ENCODE data around the gene CHRM5. TPM values are rescaled to one million over a fixed set of nuclear protein-coding genes. Genes with fewer than 3 reads are reported as not detected.

The CHRM5 gene
- total and polyA plus RNA-seq, 2 of the 8 experiments (the other 6 are each of a cell fraction or from before 2014, with no cell fraction given), result not detected

GRCh38 chr15:34027606-34028005 lies 59.3 kb downstream of the CHRM5 start:
- TF ChIP-seq SAP30 (IDR thresholded peaks at IDR 0.05; ENCODE audit: insufficient read depth, insufficient replicate concordance, low read length) (no peak), CBX8 (IDR thresholded peaks at IDR 0.05; ENCODE audit: borderline replicate concordance, low read depth, low read length) (no peak), CREB1 (IDR thresholded peaks at IDR 0.05) (no peak)
- Histone ChIP-seq H2AFZ (ENCODE audit: low read length) (no peak overlapping the region), H2BK12ac (ENCODE audit: low read depth, low read length) (no peak overlapping the region), H3K79me1 (ENCODE audit: low read depth, low read length) (no peaks in the 10 kb centered on the region), H3K79me2 (ENCODE audit: control insufficient read depth in 1 of 2, insufficient read depth in 2 of 2, low read length in 2 of 2) (peaks cover 0 to 10% of the 10 kb centered on the region in 2 experiments; a peak in 1 of 4 replicates), H2BK5ac (ENCODE audit: low read depth, low read length) (no peak overlapping the region), H3K36me3 (ENCODE audit: control insufficient read depth in 2 of 4, insufficient read depth in 4 of 4, low read length in 3 of 4) (no peaks in the 10 kb centered on the region), H3K23me2 (ENCODE audit: low read depth, low read length) (no peaks in the 10 kb centered on the region), H3K27ac (ENCODE audit: low read depth, low read length) (no peak overlapping the region), H2BK20ac (ENCODE audit: low read length) (no peak overlapping the region), H2BK15ac (ENCODE audit: low read length) (no peak overlapping the region), H2AK5ac (ENCODE audit: low read depth, low read length) (no peak overlapping the region), H4K20me1 (replicated peaks in 1 of 2; ENCODE audit: control insufficient read depth in 1 of 2, insufficient read depth in 2 of 2, low read length in 2 of 2) (no peaks in the 10 kb centered on the region), H3K23ac (ENCODE audit: insufficient read length) (no peak overlapping the region), H4K5ac (ENCODE audit: insufficient read length, low read depth, low read length) (no peak overlapping the region), H3K4me1 (replicated peaks in 1 of 4; ENCODE audit: control insufficient read depth in 3 of 4, insufficient read depth in 4 of 4, low read length in 3 of 4) (no peaks in the 10 kb centered on the region), H3K56ac (replicated peaks; ENCODE audit: insufficient read length, low read depth, low read length) (no peak overlapping the region), H3K27me3 (replicated peaks in 1 of 4; ENCODE audit: control insufficient read depth in 3 of 4, extremely low read depth in 1 of 4, insufficient read depth in 3 of 4, low read length in 3 of 4) (no peaks in the 10 kb centered on the region), H4K91ac (replicated peaks; ENCODE audit: insufficient read length, low read length) (no peak overlapping the region), H2BK120ac (replicated peaks; ENCODE audit: low read depth, low read length) (no peak overlapping the region), H3K4me3 (ENCODE audit: extremely low read depth in 1 of 4, insufficient read depth in 2 of 4, low read depth in 3 of 4, low read length in 4 of 4) (no peak overlapping the region), H3K9ac (replicated peaks in 1 of 4; ENCODE audit: extremely low read depth in 1 of 4, low read depth in 3 of 4, low read length in 3 of 4) (no peak overlapping the region), H3K18ac (ENCODE audit: extremely low read depth, low read length) (no peak overlapping the region), H4K8ac (ENCODE audit: extremely low read depth, insufficient read depth, low read length) (no peak overlapping the region), H3K9me3 (ENCODE audit: insufficient read depth in 2 of 2, low read depth in 1 of 2, low read length in 1 of 2) (peaks cover 2 to 3% of the 10 kb centered on the region in 2 experiments; a peak in 2 of 4 replicates), H3K4ac (replicated peaks; ENCODE audit: insufficient read length, low read depth, low read length) (no peak overlapping the region), H3K4me2 (ENCODE audit: insufficient read depth in 1 of 2, low read depth in 2 of 2, low read length in 2 of 2) (no peak overlapping the region), H3K14ac (ENCODE audit: insufficient read length) (no peak overlapping the region)
- DNase-seq (ENCODE audit: low read depth in 1 of 2, low spot score in 2 of 2) (no peak), FAIRE-seq (no peak)
- ChIA-PET CTCF (ENCODE audit: partially characterized antibody) (interaction anchor here (0.6 kb wide), 2 partner anchors 34 to 225 kb away, joined by 3 to 4 read pairs; no protein-coding TSS in a partner anchor), POLR2A (ENCODE audit: partially characterized antibody) (interaction anchor here (0.8 kb wide), 1 partner anchor 9 kb away, joined by 3 read pairs; no protein-coding TSS in a partner anchor)
- 79% methylated on average over 3 of the region's 3 CpGs; no CpG with 5 or more reads in 1 of the 2 experiments for WGBS, 2 experiments (ENCODE audit: extremely low coverage in 1 of 2, insufficient coverage in 1 of 2, insufficient read length in 1 of 2, insufficient replicate concordance in 2 of 2, low coverage in 1 of 2, low lambda C conversion rate in 2 of 2, missing lambda C conversion rate in 1 of 2)
